ENCODE measurements around the gene EHD4.

The EHD4 gene

GRCh38 chr15:41994171-41994650 is 21.9 kb upstream of the EHD4 start:
- H3K36me3 ChIP-seq (ENCODE audit: insufficient read depth, low read length), result no peaks in the 10 kb centered on the region
- H3K4me1 ChIP-seq (ENCODE audit: insufficient read depth, low read length, poor library complexity, severe bottlenecking), result no peaks in the 10 kb centered on the region
- no peaks in the 10 kb centered on the region for H4K20me1 ChIP-seq (ENCODE audit: insufficient read depth, low read length, poor library complexity, severe bottlenecking)
- H3K9ac ChIP-seq (ENCODE audit: low read depth, low read length, poor library complexity, severe bottlenecking), result no peak overlapping the region
- TF ChIP-seq EZH2phosphoT487 (IDR thresholded peaks at IDR 0.05; ENCODE audit: borderline replicate concordance), result no peak
- no peak for TF ChIP-seq CTCF (conservative IDR thresholded peaks at IDR 0.05; ENCODE audit: low read length)
- no peak overlapping the region for H3K4me2 ChIP-seq (ENCODE audit: low read depth, low read length, poor library complexity, severe bottlenecking)
- no peaks in the 10 kb centered on the region for H3K27me3 ChIP-seq (ENCODE audit: insufficient read depth, low read length, poor library complexity, severe bottlenecking)
- H2AFZ ChIP-seq (ENCODE audit: low read length), result no peak overlapping the region
- no peaks in the 10 kb centered on the region for H3K79me2 ChIP-seq (ENCODE audit: insufficient read depth, low read length)
- no peaks in the 10 kb centered on the region for H3K9me2 ChIP-seq (replicated peaks; ENCODE audit: low read depth, low read length)
- no peaks in the 10 kb centered on the region for H3F3A ChIP-seq (ENCODE audit: low read depth)
- no peaks in the 10 kb centered on the region for H3K9me3 ChIP-seq (ENCODE audit: insufficient read depth, low read depth, low read length)
- H3K4me3 ChIP-seq (ENCODE audit: low read length, poor library complexity, severe bottlenecking), result no peak overlapping the region

DNA sequence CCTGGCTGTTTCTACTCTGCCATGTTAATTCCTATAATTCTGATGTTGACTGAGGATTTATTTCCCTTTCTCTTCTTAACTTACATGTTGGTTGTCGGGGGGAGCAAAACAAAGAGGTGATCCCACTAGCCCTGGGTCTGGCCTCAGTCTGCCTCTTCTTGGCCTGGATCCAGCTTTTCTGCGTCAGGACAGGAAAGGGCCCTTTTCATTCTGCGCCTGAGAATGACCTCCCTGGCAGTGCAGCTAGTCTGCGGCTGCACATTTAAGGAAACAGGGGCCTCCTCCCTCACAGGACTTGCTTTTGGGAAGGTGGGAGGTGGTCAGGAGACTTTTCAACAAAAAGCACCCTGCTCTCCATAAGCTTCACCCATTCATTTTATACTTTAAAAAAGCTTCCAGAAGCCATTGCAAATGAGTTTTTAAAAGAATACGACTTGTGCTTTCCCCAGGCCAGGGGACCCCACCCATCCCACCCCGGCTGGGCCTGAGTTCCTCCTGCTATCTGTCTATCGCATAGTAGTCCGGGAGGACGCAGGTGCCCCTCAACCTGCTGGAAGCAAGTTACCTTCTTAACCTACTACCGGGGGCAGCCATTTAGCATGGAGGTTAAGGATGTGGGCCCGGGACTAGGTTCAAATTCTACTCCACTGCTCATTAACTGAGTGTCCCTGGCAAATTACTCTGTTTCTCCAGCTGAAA is 21.3 kb upstream of the EHD4 start:
- H3K4me2 ChIP-seq (ENCODE audit: low read depth, low read length, poor library complexity, severe bottlenecking), result no peak overlapping the region

DNA sequence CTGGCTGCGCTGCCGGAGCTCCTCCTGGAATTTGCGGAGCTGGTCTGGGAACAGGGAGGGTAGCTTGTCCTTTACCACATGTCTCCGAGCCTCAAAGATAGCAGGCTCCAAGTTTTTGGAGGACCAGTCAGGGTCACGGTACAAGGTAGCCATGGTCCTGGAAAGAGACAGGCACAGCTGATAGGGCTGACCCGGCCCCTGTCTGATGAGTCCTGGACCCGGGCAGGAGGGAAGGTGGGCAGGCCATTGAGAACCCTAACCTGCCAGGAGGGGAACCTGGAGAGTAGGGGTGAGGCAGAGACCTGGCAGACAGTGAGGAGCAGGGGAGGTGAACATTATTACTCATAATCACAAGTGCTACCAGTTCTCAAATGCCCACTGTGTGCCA is 20.4 kb upstream of the EHD4 start:
- TF ChIP-seq CTCF (conservative IDR thresholded peaks at IDR 0.05; ENCODE audit: low read length) (no peak), EZH2phosphoT487 (IDR thresholded peaks at IDR 0.05; ENCODE audit: borderline replicate concordance) (no peak)
- Histone ChIP-seq H3K9me3 (ENCODE audit: insufficient read depth, low read depth, low read length) (no peaks in the 10 kb centered on the region), H3K9me2 (replicated peaks; ENCODE audit: low read depth, low read length) (no peaks in the 10 kb centered on the region), H3K9ac (ENCODE audit: low read depth, low read length, poor library complexity, severe bottlenecking) (no peak overlapping the region), H3K4me2 (ENCODE audit: low read depth, low read length, poor library complexity, severe bottlenecking) (no peak overlapping the region), H3K4me3 (ENCODE audit: low read length, poor library complexity, severe bottlenecking) (no peak overlapping the region), H3K36me3 (ENCODE audit: insufficient read depth, low read length) (no peaks in the 10 kb centered on the region), H3F3A (ENCODE audit: low read depth) (no peaks in the 10 kb centered on the region), H3K27me3 (ENCODE audit: insufficient read depth, low read length, poor library complexity, severe bottlenecking) (no peaks in the 10 kb centered on the region), H2AFZ (ENCODE audit: low read length) (no peak overlapping the region), H4K20me1 (ENCODE audit: insufficient read depth, low read length, poor library complexity, severe bottlenecking) (no peaks in the 10 kb centered on the region), H3K4me1 (ENCODE audit: insufficient read depth, low read length, poor library complexity, severe bottlenecking) (no peaks in the 10 kb centered on the region), H3K79me2 (ENCODE audit: insufficient read depth, low read length) (no peaks in the 10 kb centered on the region)

More for the DNA sequence above, 21.3 kb upstream of the EHD4 start:
- Histone ChIP-seq H4K20me1 (ENCODE audit: insufficient read depth, low read length, poor library complexity, severe bottlenecking) (no peaks in the 10 kb centered on the region), H3K4me3 (ENCODE audit: low read length, poor library complexity, severe bottlenecking) (no peak overlapping the region), H3K9ac (ENCODE audit: low read depth, low read length, poor library complexity, severe bottlenecking) (no peak overlapping the region), H3K4me1 (ENCODE audit: insufficient read depth, low read length, poor library complexity, severe bottlenecking) (no peaks in the 10 kb centered on the region), H3K36me3 (ENCODE audit: insufficient read depth, low read length) (no peaks in the 10 kb centered on the region), H2AFZ (ENCODE audit: low read length) (no peak overlapping the region), H3K79me2 (ENCODE audit: insufficient read depth, low read length) (no peaks in the 10 kb centered on the region), H3K27me3 (ENCODE audit: insufficient read depth, low read length, poor library complexity, severe bottlenecking) (no peaks in the 10 kb centered on the region), H3F3A (ENCODE audit: low read depth) (no peaks in the 10 kb centered on the region), H3K9me3 (ENCODE audit: insufficient read depth, low read depth, low read length) (no peaks in the 10 kb centered on the region), H3K9me2 (replicated peaks; ENCODE audit: low read depth, low read length) (no peaks in the 10 kb centered on the region)
- TF ChIP-seq EZH2phosphoT487 (IDR thresholded peaks at IDR 0.05; ENCODE audit: borderline replicate concordance), result no peak
- no peak for TF ChIP-seq CTCF (conservative IDR thresholded peaks at IDR 0.05; ENCODE audit: low read length)

Measured in Loucy (cell line).